GM21786 (cell line): Measurements from ENCODE around the gene PCBP3.

Source experiments
- ATAC-seq: cut with Tn5 transposase; IDR thresholded peaks from one replicate; pipeline ENCODE4 v1.9.1; 2021; ENCODE audit not compliant: unreplicated experiment

The PCBP3 gene

DNA sequence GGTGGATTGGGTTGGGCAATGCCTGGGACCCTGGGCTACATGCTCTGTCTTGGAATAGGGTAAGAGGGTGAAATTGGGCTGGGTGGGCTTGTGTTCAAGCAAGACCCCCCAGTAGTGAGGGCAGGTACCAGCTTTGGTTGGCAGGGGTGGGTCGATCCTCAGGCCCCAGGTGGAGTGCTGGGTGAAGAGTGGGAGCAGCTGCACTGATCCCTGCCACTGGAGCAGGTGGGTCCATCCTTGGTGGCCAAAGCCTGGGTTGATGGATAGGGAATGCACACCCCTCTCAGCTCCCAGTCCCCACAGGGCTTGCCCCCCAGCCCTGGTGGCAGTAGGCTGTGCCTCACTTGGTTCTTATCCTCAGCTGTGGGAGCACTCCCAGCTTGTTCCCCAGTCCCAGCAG lies 135.2 kb downstream of the PCBP3 start:
- ATAC-seq, result no peak

DNA sequence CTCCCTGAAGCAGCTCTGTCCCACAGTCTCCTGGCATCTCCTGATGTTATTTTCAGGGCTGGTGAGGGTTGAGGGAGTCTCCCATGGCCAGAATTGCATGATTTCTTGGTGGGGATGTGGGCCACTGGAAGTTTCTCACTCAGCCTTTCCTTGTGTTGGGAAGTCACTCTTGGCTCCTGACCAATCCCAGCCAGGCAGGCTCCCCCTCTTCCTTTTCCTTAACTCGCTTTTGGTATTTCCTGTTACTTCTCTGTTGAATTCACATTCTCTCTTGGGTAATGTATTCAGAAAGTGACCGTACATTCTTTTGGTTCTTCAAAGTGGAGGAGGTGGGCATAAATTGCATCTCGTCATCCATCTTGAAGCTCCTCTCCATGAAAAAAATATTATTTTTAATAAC lies 135.7 kb downstream of the PCBP3 start:
- ATAC-seq, result no peak

DNA sequence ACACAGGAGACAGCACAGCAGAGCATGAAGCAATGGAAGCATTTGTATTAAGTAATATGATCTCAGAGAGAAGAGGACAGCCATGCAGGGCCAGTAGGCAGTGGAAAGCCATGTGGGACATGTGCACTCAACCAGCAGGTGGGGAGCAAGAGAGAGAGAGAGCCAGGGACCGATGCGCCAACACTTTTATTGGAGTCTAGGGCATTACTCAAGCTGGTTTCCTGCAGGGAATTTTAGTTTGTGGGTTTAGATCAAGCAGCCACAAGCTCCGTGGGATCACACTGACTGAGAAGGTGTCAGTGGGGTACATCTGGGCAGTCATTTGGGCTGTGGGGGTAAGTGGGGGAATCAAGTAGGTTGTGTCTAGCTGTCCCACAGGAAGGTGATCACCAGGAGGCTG lies 137.1 kb downstream of the PCBP3 start:
- no peak for ATAC-seq

DNA sequence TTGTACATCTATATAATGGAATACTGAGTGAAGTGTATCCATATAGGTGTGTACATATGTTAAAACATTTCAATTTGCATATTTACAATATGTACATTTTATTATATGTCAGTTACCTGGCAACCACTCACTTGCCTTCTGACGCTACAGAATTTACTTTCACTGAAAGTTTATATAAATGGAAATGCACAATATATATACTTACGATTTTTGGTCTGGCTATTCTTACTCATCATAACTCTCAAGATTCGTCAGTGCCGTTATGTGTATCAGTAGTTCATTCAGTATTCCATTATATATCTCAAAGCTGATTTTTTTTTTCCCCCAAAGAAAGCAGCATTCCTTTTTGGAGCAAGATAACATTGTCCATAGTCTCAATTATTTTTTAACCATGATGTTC lies 138.2 kb downstream of the PCBP3 start:
- ATAC-seq, result no peak

DNA sequence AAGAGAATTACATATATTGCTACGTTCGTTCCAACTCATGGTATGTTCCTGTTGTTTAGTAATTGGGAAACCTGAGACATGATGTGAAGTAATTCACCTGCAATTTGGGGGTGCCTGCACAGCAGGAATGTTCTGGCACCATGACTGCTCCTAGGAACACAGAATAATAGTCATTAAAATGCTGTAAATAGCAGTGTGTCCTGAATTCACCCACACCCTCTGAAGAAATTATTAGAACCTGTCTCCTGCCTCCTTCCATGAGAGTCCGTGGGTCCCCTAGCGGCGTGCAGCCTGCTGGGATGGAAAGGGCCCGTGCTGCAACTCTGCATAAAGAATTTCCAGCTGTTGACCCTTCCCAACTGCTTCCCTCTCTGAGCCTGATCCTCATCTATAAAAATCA lies 143.1 kb downstream of the PCBP3 start:
- no peak for ATAC-seq

DNA sequence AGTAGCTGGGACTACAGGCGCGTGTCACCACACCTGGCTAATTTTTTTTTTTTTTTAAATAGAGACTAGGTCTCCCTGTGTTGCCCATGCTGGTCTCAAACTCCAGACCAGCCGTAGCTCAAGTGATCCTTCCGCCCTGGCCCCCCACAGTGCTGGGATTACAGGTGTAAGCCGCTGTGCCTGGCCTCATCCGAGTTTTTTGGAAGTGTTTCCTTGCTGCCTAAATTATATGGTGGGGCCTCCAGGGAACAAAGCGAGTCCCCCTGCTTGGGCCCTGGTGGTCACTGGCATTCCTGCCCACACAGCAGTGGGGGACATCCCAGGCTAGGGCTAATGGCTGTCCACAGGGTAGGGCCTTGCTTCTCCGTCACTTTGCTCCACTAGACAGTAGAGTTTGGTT lies 143.8 kb downstream of the PCBP3 start:
- no peak for ATAC-seq

DNA sequence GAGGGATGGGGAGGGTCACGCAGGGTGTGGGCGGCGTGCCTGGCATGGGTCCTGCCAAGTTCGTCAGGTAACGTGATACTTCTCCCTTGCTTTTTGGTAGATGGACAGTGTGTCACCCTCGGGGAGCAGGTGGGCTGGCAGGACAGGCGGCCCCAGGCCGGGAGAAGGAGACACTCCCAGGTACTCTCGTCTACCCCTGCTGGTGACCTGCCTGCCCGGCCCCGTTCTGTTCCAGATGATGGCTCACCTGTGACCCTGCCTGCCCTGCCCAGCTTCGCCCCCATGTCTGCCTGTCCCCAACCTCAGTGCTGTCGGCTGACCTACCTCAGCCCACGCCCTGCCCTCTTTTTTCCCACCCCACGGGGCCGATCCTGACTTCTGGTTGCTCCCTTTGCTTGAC lies 144.7 kb downstream of the PCBP3 start:
- no peak for ATAC-seq

DNA sequence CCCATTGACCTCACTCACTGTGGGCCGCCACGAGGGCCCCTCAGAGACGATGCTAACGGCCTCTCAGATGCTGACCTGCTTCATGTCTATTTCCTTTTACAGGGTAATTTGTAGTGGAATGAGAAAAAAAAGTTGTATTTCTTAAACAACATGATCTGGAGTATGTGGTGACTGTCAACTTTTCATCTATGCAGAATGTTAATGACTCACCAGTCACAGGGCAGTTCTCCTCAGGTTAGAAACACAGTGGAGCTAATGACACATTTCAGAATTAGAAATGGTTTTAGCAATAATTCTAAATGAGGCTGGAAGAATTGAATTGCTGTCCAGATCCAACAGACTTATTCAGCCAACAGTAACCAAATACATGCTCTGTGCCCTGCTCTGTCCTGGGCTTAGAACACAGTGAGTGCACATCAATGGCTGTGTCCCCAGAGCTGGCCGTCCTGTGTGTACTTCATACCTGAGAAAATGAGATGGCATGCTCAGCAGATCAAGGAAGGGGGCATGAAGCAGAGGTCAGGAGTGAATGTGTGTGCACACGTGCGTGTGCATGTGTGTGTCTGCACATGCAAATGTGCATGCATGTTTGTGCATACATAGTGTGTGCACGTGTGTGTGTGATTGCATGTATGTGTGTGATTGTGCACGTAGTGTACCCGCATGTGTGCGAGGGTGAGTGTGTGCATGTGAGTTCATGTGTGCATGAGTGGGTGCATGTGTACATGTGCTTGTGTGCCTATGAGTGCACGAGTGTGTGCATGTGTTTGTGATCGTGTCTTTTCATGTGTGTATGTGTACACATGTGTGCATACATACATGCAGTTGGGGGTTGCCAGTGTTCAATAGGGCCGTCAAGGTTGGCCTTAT lies 145.3 kb downstream of the PCBP3 start:
- ATAC-seq, result no peak

DNA sequence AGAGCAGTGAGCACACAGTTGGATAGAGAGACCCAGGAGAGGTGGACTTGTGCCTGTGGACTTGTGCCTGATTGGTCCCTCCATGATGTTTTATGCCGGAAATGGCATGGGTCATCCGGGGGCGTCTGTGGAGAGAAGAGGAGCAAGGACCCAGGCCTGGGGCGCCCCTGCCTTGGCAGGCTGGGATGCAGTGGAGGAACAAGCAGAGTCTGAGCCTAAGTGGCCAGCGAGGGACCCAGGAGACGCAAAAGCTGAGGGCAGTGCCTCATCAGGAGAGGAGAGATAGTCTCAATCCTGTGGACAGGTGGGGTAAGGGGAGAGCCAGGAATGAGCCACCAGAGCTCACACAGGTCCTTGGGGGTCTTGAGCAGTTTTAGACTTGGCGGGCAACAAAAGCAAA lies 146.9 kb downstream of the PCBP3 start:
- ATAC-seq, result no peak

DNA sequence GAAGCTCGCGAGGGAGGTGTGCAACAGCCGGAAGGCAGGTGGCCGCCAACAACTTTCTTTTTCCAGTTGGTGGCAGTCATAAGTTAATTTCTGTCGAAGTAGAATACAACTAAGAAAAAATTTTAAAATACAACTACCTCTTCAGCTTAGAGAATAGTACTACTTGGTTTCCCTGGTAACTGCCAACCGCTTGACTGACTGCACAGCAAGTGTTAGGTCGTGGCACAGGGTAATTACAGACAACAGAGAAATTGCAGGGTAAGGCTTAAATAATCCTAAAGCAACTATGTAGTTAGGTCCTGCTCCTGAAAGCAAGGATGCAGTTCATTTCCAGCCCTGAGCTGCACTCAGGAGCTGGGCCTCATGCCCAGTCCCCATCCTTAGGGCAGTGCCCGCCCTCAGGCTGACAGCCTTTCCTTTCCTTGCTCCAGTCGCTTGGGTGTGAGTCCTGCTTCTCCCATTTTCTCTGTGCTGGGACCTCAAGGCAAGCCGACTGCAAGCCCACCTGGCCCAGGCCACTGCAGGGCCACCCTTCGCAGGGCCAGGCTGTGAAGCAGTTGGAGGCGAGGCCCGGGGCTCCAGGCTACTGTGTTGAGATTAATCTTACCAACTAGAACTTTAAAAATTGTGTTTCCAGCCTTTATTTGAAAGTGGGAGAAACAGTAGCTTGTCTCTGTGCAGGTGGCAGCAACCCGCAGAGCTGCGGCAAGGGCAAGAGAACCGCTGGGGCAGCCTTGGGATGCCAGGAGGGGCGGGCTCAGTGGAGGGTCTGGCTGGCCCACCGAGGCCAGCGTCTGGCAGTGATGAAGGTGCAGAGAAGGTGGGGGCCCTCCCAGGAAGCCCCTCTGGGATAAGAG lies 148.3 kb downstream of the PCBP3 start:
- ATAC-seq, result no peak

DNA sequence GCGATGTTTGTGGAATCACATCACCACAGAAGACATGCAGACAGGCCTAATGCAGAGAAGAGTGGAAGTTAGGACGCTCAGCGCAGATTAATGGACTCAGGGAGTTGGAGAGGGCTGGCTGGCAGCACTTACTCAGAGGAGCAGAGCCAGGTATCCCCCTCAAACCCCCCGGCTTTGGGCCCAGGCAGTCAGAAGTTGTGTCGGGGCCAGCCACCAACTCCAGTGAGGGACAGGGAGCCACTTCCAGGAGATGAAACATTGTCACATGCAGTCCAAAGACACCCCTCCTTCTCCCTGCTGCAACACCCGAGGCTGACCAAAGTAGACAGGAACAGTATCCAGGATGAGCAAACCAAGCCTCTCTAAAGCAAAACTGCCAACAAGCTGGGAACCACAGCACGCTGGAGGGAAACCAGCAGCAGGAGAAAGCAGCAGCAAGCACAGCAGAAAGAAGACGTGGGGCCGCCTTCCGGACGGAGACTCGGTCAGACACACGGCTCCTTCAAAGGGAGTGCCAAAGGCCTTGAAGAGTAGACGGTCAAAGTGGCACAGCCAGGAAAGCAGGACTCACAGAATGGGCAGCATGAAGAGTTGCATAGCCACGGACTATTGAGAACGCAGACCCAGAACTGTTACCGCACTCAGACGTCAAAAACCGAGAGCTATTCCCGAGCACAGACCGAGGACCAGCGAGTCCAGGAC lies 149.3 kb downstream of the PCBP3 start:
- no peak for ATAC-seq

DNA sequence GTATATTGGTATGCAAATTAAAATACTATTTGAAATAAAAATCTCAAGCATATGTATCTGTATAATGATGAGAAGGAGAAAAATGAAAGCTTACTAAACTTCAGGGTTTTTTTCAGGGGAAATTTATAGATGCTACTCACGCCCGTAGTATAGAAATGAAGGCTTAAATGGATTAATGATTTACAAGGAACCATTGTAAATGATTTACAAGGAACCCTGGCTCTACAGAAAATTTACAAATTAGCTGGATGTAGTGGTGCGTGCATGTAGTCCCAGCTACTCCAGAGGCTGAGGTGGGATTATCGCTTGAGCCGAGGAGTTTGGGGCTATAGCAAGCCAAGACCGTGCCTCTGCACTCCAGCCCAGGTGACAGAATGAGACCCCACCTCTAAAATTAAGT lies 150.5 kb downstream of the PCBP3 start:
- no peak for ATAC-seq

DNA sequence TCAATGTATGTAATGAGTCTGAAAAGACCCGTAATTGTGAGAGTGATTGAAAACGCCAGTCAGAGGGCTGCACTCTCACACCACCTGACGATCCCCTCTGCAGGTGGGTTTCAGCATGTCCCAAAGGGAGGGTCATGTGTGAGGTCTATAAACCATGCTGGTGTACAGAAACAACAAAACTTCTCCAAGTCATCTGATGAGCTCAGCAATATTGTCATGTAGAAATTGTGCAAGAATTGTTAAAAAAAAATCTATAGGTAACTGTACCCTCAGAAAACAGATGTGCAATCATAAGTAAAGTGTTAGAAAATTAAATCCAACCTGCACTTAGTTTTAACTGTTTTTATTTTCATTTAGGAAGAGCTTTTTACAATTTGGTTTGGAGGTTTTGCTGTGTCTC lies 152.5 kb downstream of the PCBP3 start:
- no peak for ATAC-seq

DNA sequence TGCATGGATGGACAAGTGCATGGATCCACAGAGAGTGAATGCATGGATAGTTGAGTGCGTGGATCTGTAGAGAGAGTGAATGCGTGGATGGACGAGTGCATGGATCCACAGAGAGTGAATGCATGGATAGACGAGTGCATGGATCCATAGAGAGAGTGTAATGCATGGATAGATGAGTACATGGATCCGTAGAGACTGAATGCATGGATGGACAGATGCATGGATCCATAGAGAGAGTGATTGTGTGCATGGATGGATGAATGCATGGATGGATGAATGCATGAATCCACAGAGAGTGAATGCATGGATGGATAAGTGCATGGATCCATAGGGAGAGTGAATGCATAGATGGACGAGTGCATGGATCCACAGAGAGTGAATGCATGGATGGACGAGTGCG lies 153.8 kb downstream of the PCBP3 start:
- no peak for ATAC-seq

DNA sequence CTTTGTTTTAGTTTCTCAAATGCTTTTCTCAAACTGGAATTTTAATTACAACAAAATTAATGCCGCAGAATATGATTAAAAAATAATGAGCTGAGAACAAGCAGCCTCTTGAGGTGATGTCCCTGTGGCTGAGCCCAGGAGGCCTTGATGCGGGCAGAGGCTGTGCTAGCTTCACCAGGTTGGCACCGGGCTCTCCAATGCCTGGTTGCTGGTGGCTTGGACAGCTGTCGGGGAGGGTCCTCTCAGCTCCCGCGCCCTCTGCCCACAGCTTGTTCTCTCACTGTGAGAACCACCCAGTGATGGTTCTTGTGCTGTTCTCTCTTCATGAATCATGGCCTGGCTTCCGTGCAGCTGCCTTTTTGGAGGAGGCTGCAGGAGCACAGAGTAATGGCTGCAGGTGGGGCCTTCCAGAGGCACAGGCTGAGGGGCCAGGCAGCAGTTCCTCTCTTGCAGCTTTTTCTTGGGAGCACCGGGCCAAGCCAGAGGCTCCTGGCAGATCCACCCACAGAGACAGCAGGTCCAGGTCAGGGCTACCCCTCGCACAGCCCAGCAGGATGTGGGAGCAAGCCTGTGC lies 156.3 kb downstream of the PCBP3 start:
- ATAC-seq, result no peak

DNA sequence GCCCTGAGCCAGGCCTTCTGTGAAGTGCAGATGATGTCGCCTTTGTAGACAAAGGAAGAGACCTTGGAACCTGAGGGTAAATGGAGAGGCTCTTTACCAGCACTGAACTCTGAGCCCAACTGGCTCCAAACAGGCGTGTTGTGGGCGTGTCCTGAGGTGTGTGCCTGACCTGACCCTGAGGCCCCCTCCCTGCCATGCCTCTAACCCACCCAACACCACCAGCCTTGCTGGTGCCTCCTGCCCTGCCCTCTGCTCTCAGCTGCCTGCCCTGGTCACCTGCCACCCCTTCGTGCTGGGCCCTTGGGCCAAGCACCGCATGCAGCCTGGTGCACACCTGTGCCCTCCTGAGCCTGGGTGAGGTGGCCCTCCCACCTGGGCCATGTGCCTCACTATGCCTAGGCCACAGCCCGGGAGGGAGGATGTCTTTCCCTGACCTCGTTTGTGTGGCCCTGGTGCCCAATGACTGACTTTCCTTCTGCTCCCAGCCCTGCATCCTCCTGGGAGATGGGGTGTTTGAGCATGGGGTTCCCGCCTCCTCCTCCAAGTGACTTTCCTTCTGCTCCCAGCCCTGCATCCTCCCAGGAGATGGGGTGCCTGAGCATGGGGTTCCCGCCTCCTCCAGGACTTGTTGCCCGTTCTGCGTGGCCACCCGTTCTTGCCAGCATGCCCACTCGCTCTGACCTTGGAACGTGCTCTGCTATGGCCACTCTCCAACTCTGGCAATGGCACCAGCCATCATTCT lies 157.0 kb downstream of the PCBP3 start:
- ATAC-seq, result no peak

DNA sequence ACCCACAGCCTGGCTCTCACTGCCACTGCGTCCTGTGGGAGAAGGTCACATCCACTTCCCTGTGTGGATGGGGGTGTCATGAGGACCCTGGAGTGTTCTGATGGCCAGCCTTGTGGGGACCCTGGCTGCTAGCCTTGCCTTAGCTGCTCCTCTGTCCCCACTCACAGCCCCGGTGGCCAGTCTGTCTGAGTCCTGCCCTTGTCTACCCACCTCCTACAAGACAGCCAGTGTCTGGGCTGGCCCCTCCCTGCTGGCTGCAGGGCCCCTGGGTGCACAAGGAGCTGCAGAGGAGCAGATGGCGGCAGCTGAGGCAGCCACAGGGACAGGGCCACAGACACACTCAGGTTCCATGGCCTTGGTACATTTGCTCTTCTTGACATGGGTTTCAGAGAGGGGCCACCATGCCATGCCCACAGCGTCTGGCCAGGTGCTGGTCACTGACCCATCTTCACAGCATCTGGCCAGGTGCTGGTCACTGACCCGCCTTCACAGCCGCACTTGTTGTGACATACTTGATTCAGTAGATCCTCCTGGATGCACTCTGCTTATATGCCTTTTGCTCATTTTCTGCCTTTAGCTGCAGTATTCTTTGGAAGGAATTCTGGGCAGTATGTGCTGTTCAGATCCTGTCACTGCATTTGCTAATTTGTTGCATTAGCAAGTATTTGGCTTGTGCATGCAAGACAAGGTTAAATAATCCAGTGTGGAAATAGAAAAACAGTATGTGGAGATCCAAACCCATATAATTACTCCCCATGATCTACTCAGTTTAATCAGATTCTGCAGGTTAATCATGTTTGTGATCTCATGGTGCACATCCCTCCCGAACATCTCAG lies 157.8 kb downstream of the PCBP3 start:
- no peak for ATAC-seq

DNA sequence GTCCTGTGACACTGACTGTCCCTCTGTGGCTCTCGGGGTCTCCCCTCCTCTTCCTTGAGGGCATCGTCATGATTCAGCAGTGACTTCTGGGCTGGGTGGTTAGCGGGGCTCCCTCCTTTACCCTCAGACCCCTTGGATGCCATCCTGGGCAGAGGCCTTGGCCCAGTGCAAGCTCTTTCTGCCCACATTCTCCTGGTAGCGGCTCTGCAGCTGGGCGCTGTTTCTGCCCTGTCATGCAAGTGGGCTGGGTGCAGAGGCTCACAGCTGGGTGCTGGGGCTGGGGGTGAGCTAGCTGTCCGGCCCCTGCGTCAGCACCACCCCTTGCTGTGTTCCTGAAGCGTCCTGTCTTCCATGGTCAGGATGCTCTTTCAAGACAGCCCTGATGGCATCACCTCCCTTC lies 158.5 kb downstream of the PCBP3 start:
- ATAC-seq, result no peak

DNA sequence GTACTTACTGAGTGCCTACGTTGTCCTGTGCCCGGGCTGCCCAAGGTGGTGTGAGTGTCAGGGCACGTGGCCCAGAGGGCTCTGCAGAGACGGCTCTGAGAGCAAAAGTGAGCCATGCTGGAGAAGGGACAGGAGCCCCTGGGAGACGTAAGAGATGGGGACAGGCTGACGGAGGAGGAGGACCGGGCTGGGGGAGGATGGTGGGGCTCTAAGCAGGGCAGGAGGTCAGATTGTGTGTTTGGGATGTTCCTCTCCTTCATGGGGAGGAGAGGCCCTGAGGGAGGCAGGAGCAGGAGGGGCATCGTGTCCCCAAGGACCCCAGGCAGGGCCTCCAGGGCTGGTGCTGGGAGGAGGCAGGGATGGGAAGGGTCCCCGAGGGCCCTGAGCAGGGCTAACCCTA lies 158.9 kb downstream of the PCBP3 start:
- no peak for ATAC-seq
